Measurements from ENCODE around the gene EEF2K. TPM values are rescaled to one million over a fixed set of nuclear protein-coding genes. Genes with fewer than 3 reads are reported as not detected.

Gene EEF2K
- polyA plus RNA-seq, 3 donors = 0.85 to 6.5 (median 1.7) TPM

DNA sequence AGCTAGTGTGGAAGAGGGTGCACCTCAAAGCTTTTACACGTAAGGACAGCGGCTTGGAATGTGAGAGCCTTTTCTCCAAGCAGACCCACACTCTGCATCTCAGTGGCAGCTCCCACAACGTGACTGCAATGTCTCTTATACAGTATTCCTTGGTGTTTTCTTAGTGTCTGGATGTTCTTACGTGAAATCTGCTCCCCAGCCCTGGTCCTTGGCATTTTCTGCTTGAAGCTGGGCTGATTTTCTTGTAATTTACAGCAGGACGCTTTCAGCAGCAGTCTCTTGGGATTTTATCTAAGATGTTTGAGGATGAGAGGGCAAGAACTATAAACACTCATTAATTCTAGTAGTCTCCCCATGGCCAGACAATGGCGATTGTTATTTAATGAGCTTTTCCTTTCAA lies 79.0 kb downstream of the EEF2K start:
- Histone ChIP-seq H3K9ac (ENCODE audit: insufficient read depth, low read length, poor library complexity, severe bottlenecking) (no peak overlapping the region), H3K79me2 (ENCODE audit: insufficient read depth, low read length) (no peaks in the 10 kb centered on the region), H3K36me3 (replicated peaks in 1 of 2; ENCODE audit: control insufficient read depth in 1 of 2, insufficient read depth in 2 of 2, low read length in 2 of 2) (peaks cover 20 to 42% of the 10 kb centered on the region in 2 donors), H3K4me3 (replicated peaks in 1 of 3; ENCODE audit: low read depth in 2 of 3, low read length in 3 of 3) (no peak overlapping the region), H3K27me3 (ENCODE audit: control insufficient read depth in 2 of 2, insufficient read depth in 2 of 2, low read length in 2 of 2) (no peaks in the 10 kb centered on the region), H3K27ac (ENCODE audit: low read depth in 1 of 2, low read length in 2 of 2) (no peak overlapping the region), H2AFZ (ENCODE audit: insufficient read depth, low read depth, low read length, poor library complexity, severe bottlenecking) (no peak overlapping the region), H4K20me1 (ENCODE audit: insufficient read depth, low read length) (no peaks in the 10 kb centered on the region), H3K4me2 (replicated peaks; ENCODE audit: extremely low read depth, low read length, poor library complexity, severe bottlenecking) (no peak overlapping the region), H3K9me3 (replicated peaks in 1 of 2; ENCODE audit: control insufficient read depth in 1 of 2, insufficient read depth in 1 of 2, low read length in 2 of 2) (no peaks in the 10 kb centered on the region), H3K4me1 (ENCODE audit: control insufficient read depth in 1 of 2, insufficient read depth in 2 of 2, low read length in 2 of 2) (no peaks in the 10 kb centered on the region)
- H3K36me3 Mint-ChIP-seq = peaks cover 37 to 44% of the 10 kb centered on the region in 2 donors
- DNase-seq = no peak
- no peak overlapping the region for H3K27ac Mint-ChIP-seq
- WGBS (ENCODE audit: insufficient coverage) = 100% methylated on average over 2 of the region's 6 CpGs
- TF ChIP-seq, protein P1, sequence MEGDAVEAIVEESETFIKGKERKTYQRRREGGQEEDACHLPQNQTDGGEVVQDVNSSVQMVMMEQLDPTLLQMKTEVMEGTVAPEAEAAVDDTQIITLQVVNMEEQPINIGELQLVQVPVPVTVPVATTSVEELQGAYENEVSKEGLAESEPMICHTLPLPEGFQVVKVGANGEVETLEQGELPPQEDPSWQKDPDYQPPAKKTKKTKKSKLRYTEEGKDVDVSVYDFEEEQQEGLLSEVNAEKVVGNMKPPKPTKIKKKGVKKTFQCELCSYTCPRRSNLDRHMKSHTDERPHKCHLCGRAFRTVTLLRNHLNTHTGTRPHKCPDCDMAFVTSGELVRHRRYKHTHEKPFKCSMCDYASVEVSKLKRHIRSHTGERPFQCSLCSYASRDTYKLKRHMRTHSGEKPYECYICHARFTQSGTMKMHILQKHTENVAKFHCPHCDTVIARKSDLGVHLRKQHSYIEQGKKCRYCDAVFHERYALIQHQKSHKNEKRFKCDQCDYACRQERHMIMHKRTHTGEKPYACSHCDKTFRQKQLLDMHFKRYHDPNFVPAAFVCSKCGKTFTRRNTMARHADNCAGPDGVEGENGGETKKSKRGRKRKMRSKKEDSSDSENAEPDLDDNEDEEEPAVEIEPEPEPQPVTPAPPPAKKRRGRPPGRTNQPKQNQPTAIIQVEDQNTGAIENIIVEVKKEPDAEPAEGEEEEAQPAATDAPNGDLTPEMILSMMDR (IDR thresholded peaks at IDR 0.05) = no peak
- H3K4me3 Mint-ChIP-seq = no peak overlapping the region
- intact Hi-C loops (cut with micrococcal nuclease) = no loop called here
- H3K27me3 Mint-ChIP-seq (ENCODE audit: low read depth in 3 of 3) = no peaks in the 10 kb centered on the region
- H3K4me1 Mint-ChIP-seq = no peaks in the 10 kb centered on the region
- H3K9me3 Mint-ChIP-seq = peaks cover 0 to 4% (median 0%) of the 10 kb centered on the region in 7 donors

DNA sequence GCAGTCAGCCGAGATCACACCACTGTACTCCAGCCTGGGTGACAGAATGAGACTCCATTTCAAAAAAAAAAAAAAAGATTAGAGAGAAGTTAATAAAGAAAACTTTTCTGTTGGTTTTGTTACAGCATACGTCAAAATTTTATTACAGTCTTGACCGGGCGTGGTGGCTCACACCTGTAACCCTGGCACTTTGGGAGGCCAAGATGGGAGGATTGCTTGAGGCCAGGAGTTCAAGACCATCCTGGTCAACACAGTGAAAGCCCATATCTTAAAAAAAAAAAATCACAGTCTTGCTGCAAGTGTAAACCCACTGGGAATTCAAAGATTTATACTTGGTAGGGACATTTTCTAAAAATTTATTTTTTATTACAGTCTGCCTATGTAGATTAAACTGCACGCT lies 84.9 kb downstream of the EEF2K start:
- DNase-seq = no peak
- peaks cover under 1% of the 10 kb centered on the region for H3K4me1 Mint-ChIP-seq
- Histone ChIP-seq H3K36me3 (replicated peaks in 1 of 2; ENCODE audit: control insufficient read depth in 1 of 2, insufficient read depth in 2 of 2, low read length in 2 of 2) (no peaks in the 10 kb centered on the region), H3K27ac (ENCODE audit: low read depth in 1 of 2, low read length in 2 of 2) (no peak overlapping the region), H2AFZ (ENCODE audit: insufficient read depth, low read depth, low read length, poor library complexity, severe bottlenecking) (no peak overlapping the region), H3K4me2 (replicated peaks; ENCODE audit: extremely low read depth, low read length, poor library complexity, severe bottlenecking) (no peak overlapping the region), H4K20me1 (ENCODE audit: insufficient read depth, low read length) (no peaks in the 10 kb centered on the region), H3K4me1 (ENCODE audit: control insufficient read depth in 1 of 2, insufficient read depth in 2 of 2, low read length in 2 of 2) (peaks cover 0 to under 1% of the 10 kb centered on the region in 2 donors), H3K4me3 (replicated peaks in 1 of 3; ENCODE audit: low read depth in 2 of 3, low read length in 3 of 3) (no peak overlapping the region), H3K9me3 (replicated peaks in 1 of 2; ENCODE audit: control insufficient read depth in 1 of 2, insufficient read depth in 1 of 2, low read length in 2 of 2) (no peaks in the 10 kb centered on the region), H3K27me3 (ENCODE audit: control insufficient read depth in 2 of 2, insufficient read depth in 2 of 2, low read length in 2 of 2) (no peaks in the 10 kb centered on the region), H3K79me2 (ENCODE audit: insufficient read depth, low read length) (no peaks in the 10 kb centered on the region), H3K9ac (ENCODE audit: insufficient read depth, low read length, poor library complexity, severe bottlenecking) (no peak overlapping the region)
- H3K27ac Mint-ChIP-seq = no peak overlapping the region
- no peak overlapping the region for H3K4me3 Mint-ChIP-seq
- intact Hi-C loops (cut with micrococcal nuclease) = loop anchor here (5.0 to 10.0 kb wide), 2 partner anchors 34 to 636 kb away; partner anchors contain the start of gene IGSF6 (in 2 of the 2)
- no peaks in the 10 kb centered on the region for H3K9me3 Mint-ChIP-seq
- H3K36me3 Mint-ChIP-seq = no peaks in the 10 kb centered on the region
- peaks cover 0 to 4% (median 0%) of the 10 kb centered on the region in 3 donors for H3K27me3 Mint-ChIP-seq (ENCODE audit: low read depth in 3 of 3)
- TF ChIP-seq, protein P1 (IDR thresholded peaks at IDR 0.05) = no peak
- WGBS (ENCODE audit: insufficient coverage) = no CpG with 5 or more reads among the region's 5 CpGs

All from CD14-positive monocyte (primary cell).